Heart left ventricle (tissue), 13 donors: ENCODE data around the gene TRIM71.
"Not testable (repeated sequence)": the region's sequence is repeated elsewhere in the genome, so short reads cannot be mapped to it uniquely, and the experiment has no call there.

Source experiments
- CTCF ChIP-seq, 12 donors: fragments of 200-600 bp; sonication (generic) in 4 of 12; IDR thresholded peaks; one replicate each; pipeline versions ENCODE4 v1.5.0 to v1.8.0; 2018 to 2022; ENCODE audit warnings: antibody characterized with exemption in 12 of 12, mild to moderate bottlenecking in 5 of 12
- POLR2A ChIP-seq, 2 donors: fragments of 450-650 bp; IDR thresholded peaks; one replicate each; pipeline ENCODE4 v1.6.1; 2017; ENCODE audit warnings: antibody characterized with exemption in 2 of 2, mild to moderate bottlenecking in 2 of 2, moderate library complexity in 2 of 2
- donor health status: ischemic (EF 13 %, LVEDD 7.1; RV severe dilation, severe dysfunction).
- donor health status: DM: no; HTN: yes; CAD: no.
- donor health status: DM: no; HTN: no; CAD: no.
- donor health status: ischemic (EF 25% LVEDD 6.9; RV normal size, moderate dysfunction).
- donor health status: ischemic (EF 25% LVEDD 5.7; RV mildly dilated, moderate dysfunction).
- donor health status: ischemic (EF 35%, LVEDD 5.7; RV mildly dilated, moderate dysfunction).
- donor health status: nonischemic (EF 11% LVEDD 7.7; RV severe dilation, severe dysfunction).
- donor health status: DM: yes; HTN: yes; CAD: no.
- donor health status: PGD.
- donor health status: ischemic (EF 29% LVEDD 5.4; RV normal size, mild dysfunction).
- donor health status: nonischemic (EF 23%, LVEDD 6.1; RV moderate dilation, normal function).

- not testable (repeated sequence) for TF ChIP-seq CTCF, POLR2A (IDR thresholded peaks at IDR 0.05)
Measured at GRCh38 chr3:32796384-32796950, 21.3 kb upstream of the TRIM71 start.
